ENCODE results near the gene TSPAN18.

TSPAN18 gene

GRCh38 chr11:44711113-44711786 lies 15.5 kb upstream of the TSPAN18 start:
- DNase-seq (ENCODE audit: low spot score) = no peak

- DNase-seq (ENCODE audit: low spot score) = no peak
Observed at GRCh38 chr11:44711787-44712608, 14.8 kb upstream of the TSPAN18 start.

- no peak for DNase-seq (ENCODE audit: low spot score)
Observed at GRCh38 chr11:44713022-44713421, 13.7 kb upstream of the TSPAN18 start.

GRCh38 chr11:44716256-44716655 lies 10.5 kb upstream of the TSPAN18 start:
- peak; percentile 64 for DNase-seq (ENCODE audit: low spot score)

GRCh38 chr11:44718057-44718456 lies 8.7 kb upstream of the TSPAN18 start:
- no peak for DNase-seq (ENCODE audit: low spot score)

GRCh38 chr11:44718612-44719390 lies 8.0 kb upstream of the TSPAN18 start:
- DNase-seq (ENCODE audit: low spot score) = no peak

- no peak for DNase-seq (ENCODE audit: low spot score)
Observed at GRCh38 chr11:44725016-44725685, 1.6 kb upstream of the TSPAN18 start.

- no peak for DNase-seq (ENCODE audit: low spot score)
Observed at GRCh38 chr11:44725757-44726282, 942 bp upstream of the TSPAN18 start.

- no peak for DNase-seq (ENCODE audit: low spot score)
Observed at GRCh38 chr11:44727114-44727372, 281 bp downstream of the TSPAN18 start.

GRCh38 chr11:44727373-44728287 lies 868 bp downstream of the TSPAN18 start:
- DNase-seq (ENCODE audit: low spot score) = peak; percentile 95

GRCh38 chr11:44728491-44728910 lies 1.7 kb downstream of the TSPAN18 start:
- no peak for DNase-seq (ENCODE audit: low spot score)

GRCh38 chr11:44729063-44729462 lies 2.3 kb downstream of the TSPAN18 start:
- no peak for DNase-seq (ENCODE audit: low spot score)

- no peak for DNase-seq (ENCODE audit: low spot score)
Observed at GRCh38 chr11:44729713-44730112, 3.0 kb downstream of the TSPAN18 start.

- no peak for DNase-seq (ENCODE audit: low spot score)
Observed at GRCh38 chr11:44730775-44731174, 4.0 kb downstream of the TSPAN18 start.

- no peak for DNase-seq (ENCODE audit: low spot score)
Observed at GRCh38 chr11:44731685-44732430, 5.1 kb downstream of the TSPAN18 start.

GRCh38 chr11:44732564-44732963 lies 5.8 kb downstream of the TSPAN18 start:
- DNase-seq (ENCODE audit: low spot score) = no peak

GRCh38 chr11:44733877-44734276 lies 7.1 kb downstream of the TSPAN18 start:
- no peak for DNase-seq (ENCODE audit: low spot score)

- no peak for DNase-seq (ENCODE audit: low spot score)
Observed at GRCh38 chr11:44734843-44735381, 8.2 kb downstream of the TSPAN18 start.

- DNase-seq (ENCODE audit: low spot score) = no peak
Observed at GRCh38 chr11:44736791-44737190, 10.0 kb downstream of the TSPAN18 start.
